ENCODE results near the gene SNTB2.
"Not testable (repeated sequence)": the region's sequence is repeated elsewhere in the genome, so short reads cannot be mapped to it uniquely, and the experiment has no call there.

SNTB2 gene

GRCh38 chr16:69286941-69287713 is 100.2 kb downstream of the SNTB2 start:
- peak in 1 of 2 donors; percentile 57 for DNase-seq (ENCODE audit: low read depth in 2 of 2)

- not testable (repeated sequence) for DNase-seq (ENCODE audit: low read depth in 2 of 2)
Measured at GRCh38 chr16:69291657-69292056, 104.7 kb downstream of the SNTB2 start.

- DNase-seq (ENCODE audit: low read depth in 2 of 2): no peak
Measured at GRCh38 chr16:69293401-69293800, 106.4 kb downstream of the SNTB2 start.

- DNase-seq (ENCODE audit: low read depth in 2 of 2): no peak
Measured at GRCh38 chr16:69294051-69294450, 107.1 kb downstream of the SNTB2 start.

GRCh38 chr16:69296771-69297170 is 109.8 kb downstream of the SNTB2 start:
- not testable (repeated sequence) for DNase-seq (ENCODE audit: low read depth in 2 of 2)

GRCh38 chr16:69298261-69298660 is 111.3 kb downstream of the SNTB2 start:
- no peak for DNase-seq (ENCODE audit: low read depth in 2 of 2)

- DNase-seq (ENCODE audit: low read depth in 2 of 2): no peak
Measured at GRCh38 chr16:69301187-69301586, 114.2 kb downstream of the SNTB2 start.

GRCh38 chr16:69301861-69302260 is 114.9 kb downstream of the SNTB2 start:
- DNase-seq (ENCODE audit: low read depth in 2 of 2): no peak

- no peak for DNase-seq (ENCODE audit: low read depth in 2 of 2)
Measured at GRCh38 chr16:69302301-69302700, 115.3 kb downstream of the SNTB2 start.

GRCh38 chr16:69306031-69306430 is 119.1 kb downstream of the SNTB2 start:
- DNase-seq (ENCODE audit: low read depth in 2 of 2): no peak

GRCh38 chr16:69307091-69307490 is 120.1 kb downstream of the SNTB2 start:
- DNase-seq (ENCODE audit: low read depth in 2 of 2): no peak

- DNase-seq (ENCODE audit: low read depth in 2 of 2): no peak
Measured at GRCh38 chr16:69307856-69308255, 120.9 kb downstream of the SNTB2 start.

GRCh38 chr16:69309316-69309715 is 122.4 kb downstream of the SNTB2 start:
- DNase-seq (ENCODE audit: low read depth in 2 of 2): no peak

GRCh38 chr16:69310653-69311532 is 123.9 kb downstream of the SNTB2 start, which contains the start of gene VPS4A:
Gene VPS4A (plus strand): TSS chr16:69311350. CDS start chr16:69311512, 162 bp downstream.
- DNase-seq (ENCODE audit: low read depth in 2 of 2): peak; percentile 98 to 99

- DNase-seq (ENCODE audit: low read depth in 2 of 2): peak in 1 of 2 donors; percentile 32
Measured at GRCh38 chr16:69311533-69312387, 124.8 kb downstream of the SNTB2 start.

- DNase-seq (ENCODE audit: low read depth in 2 of 2): no peak
Measured at GRCh38 chr16:69313469-69313868, 126.5 kb downstream of the SNTB2 start.

- no peak for DNase-seq (ENCODE audit: low read depth in 2 of 2)
Measured at GRCh38 chr16:69314534-69314933, 127.6 kb downstream of the SNTB2 start.

- DNase-seq (ENCODE audit: low read depth in 2 of 2): no peak
Measured at GRCh38 chr16:69315486-69316311, 128.7 kb downstream of the SNTB2 start.

GRCh38 chr16:69316595-69317034 is 129.7 kb downstream of the SNTB2 start:
- no peak for DNase-seq (ENCODE audit: low read depth in 2 of 2)

GRCh38 chr16:69318177-69318910 is 131.4 kb downstream of the SNTB2 start:
- DNase-seq (ENCODE audit: low read depth in 2 of 2): no peak

Data from stimulated activated CD4-positive, alpha-beta T cell treated with anti-CD3 and anti-CD28 coated beads, Interleukin-1b, Interleukin-23, amount 100 ng/mL, for 4 hours (primary cell).